Ishikawa (cell line): ENCODE measurements around the gene CLDN5.

Experiments used
- CREB1 ChIP-seq: IDR thresholded peaks from 2 replicates; pipeline ENCODE4 v1.6.1; 2012; ENCODE audit warnings: low read depth
- EGR1 ChIP-seq: IDR thresholded peaks from 2 replicates; pipeline ENCODE4 v1.6.1; 2012
- MAX ChIP-seq: IDR thresholded peaks from 2 replicates; pipeline ENCODE4 v1.6.1; 2012
- TAF1 ChIP-seq: IDR thresholded peaks from 2 replicates; pipeline ENCODE4 v1.6.1; 2012; ENCODE audit warnings: low read depth, mild to moderate bottlenecking

GRCh38 chr22:19488884-19489843 lies 35.0 kb downstream of the CLDN5 start:
- TF ChIP-seq MAX: no peak
- no peak for TF ChIP-seq CREB1
- TF ChIP-seq TAF1: no peak
- no peak for TF ChIP-seq EGR1
